KMS-11 (cell line): ENCODE measurements around the gene KRTAP21-3.

Source experiments
- H2AFZ ChIP-seq: fragments of 200-600 bp; sonication (generic); 2 replicates; pipeline ENCODE4 v1.6.1; 2016; ENCODE audit warnings: antibody characterized with exemption, mixed run types, low read depth
- H3K27ac ChIP-seq: fragments of 200-600 bp; sonication (generic); 2 replicates; pipeline ENCODE4 v1.6.1; 2016; ENCODE audit warnings: mild to moderate bottlenecking, mixed run types
- H3K27me3 ChIP-seq: fragments of 200-600 bp; sonication (generic); 2 replicates; pipeline ENCODE4 v1.6.1; 2017; ENCODE audit warnings: mild to moderate bottlenecking, low read depth, mixed run types, moderate library complexity; ENCODE audit not compliant: insufficient read depth
- H3K36me3 ChIP-seq: fragments of 200-600 bp; sonication (generic); 2 replicates; pipeline ENCODE4 v1.6.1; 2017; ENCODE audit warnings: mild to moderate bottlenecking, mixed run types; ENCODE audit not compliant: insufficient read depth
- H3K4me1 ChIP-seq: fragments of 200-600 bp; sonication (generic); 2 replicates; pipeline ENCODE4 v1.6.1; 2016; ENCODE audit warnings: mild to moderate bottlenecking, low read depth, mixed run types; ENCODE audit not compliant: poor library complexity, severe bottlenecking
- H3K4me2 ChIP-seq: fragments of 200-600 bp; sonication (generic); 2 replicates; pipeline ENCODE4 v1.7.0; 2016; ENCODE audit warnings: mild to moderate bottlenecking, mixed run types
- H3K4me3 ChIP-seq: fragments of 200-600 bp; sonication (generic); IDR thresholded peaks from 2 replicates; pipeline ENCODE4 v1.6.1; 2017; ENCODE audit warnings: low read depth, low read length, mixed read lengths; ENCODE audit not compliant: insufficient read depth
- H3K79me2 ChIP-seq: fragments of 200-600 bp; sonication (generic); 2 replicates; pipeline ENCODE4 v1.6.1; 2016; ENCODE audit warnings: low read depth, mixed run types; ENCODE audit not compliant: insufficient read depth
- H3K9ac ChIP-seq: fragments of 200-600 bp; sonication (generic); 2 replicates; pipeline ENCODE4 v1.6.1; 2016; ENCODE audit warnings: mild to moderate bottlenecking, mixed run types
- H4K20me1 ChIP-seq: fragments of 200-600 bp; sonication (generic); 2 replicates; pipeline ENCODE4 v1.6.1; 2016; ENCODE audit warnings: mild to moderate bottlenecking, mixed run types; ENCODE audit not compliant: insufficient read depth
- CTCF ChIP-seq: fragments of 200-600 bp; sonication (generic); conservative IDR thresholded peaks from 2 replicates; pipeline ENCODE4 v1.6.1; 2017; ENCODE audit warnings: low read depth, mild to moderate bottlenecking, antibody characterized with exemption, low read length, moderate library complexity, mixed read lengths

The KRTAP21-3 gene

GRCh38 chr21:30680586-30680985 is 38.0 kb downstream of the KRTAP21-3 start:
- H2AFZ ChIP-seq: no peak overlapping the region
- no peak for TF ChIP-seq CTCF

GRCh38 chr21:30676737-30677136 is 41.8 kb downstream of the KRTAP21-3 start:
- no peaks in the 10 kb centered on the region for H4K20me1 ChIP-seq
- no peak for TF ChIP-seq CTCF
- no peaks in the 10 kb centered on the region for H3K27me3 ChIP-seq
- no peaks in the 10 kb centered on the region for H3K79me2 ChIP-seq
- H3K27ac ChIP-seq: no peak overlapping the region
- no peak overlapping the region for H3K9ac ChIP-seq
- no peak overlapping the region for H3K4me2 ChIP-seq
- H2AFZ ChIP-seq: no peak overlapping the region
- H3K36me3 ChIP-seq: no peaks in the 10 kb centered on the region
- H3K4me3 ChIP-seq: no peak overlapping the region
- no peaks in the 10 kb centered on the region for H3K4me1 ChIP-seq

More at GRCh38 chr21:30680586-30680985, 38.0 kb downstream of the KRTAP21-3 start:
- no peaks in the 10 kb centered on the region for H4K20me1 ChIP-seq
- no peak overlapping the region for H3K4me3 ChIP-seq
- no peaks in the 10 kb centered on the region for H3K79me2 ChIP-seq
- H3K27me3 ChIP-seq: no peaks in the 10 kb centered on the region
- H3K9ac ChIP-seq: no peak overlapping the region
- H3K36me3 ChIP-seq: no peaks in the 10 kb centered on the region
- H3K4me2 ChIP-seq: no peak overlapping the region
- H3K27ac ChIP-seq: no peak overlapping the region
- H3K4me1 ChIP-seq: no peaks in the 10 kb centered on the region

GRCh38 chr21:30674312-30674711 is 44.3 kb downstream of the KRTAP21-3 start:
- Histone ChIP-seq H3K9ac (no peak overlapping the region), H3K4me2 (no peak overlapping the region), H3K27me3 (no peaks in the 10 kb centered on the region), H3K4me1 (no peaks in the 10 kb centered on the region), H3K79me2 (no peaks in the 10 kb centered on the region), H3K27ac (no peak overlapping the region), H2AFZ (no peak overlapping the region), H4K20me1 (no peaks in the 10 kb centered on the region), H3K36me3 (no peaks in the 10 kb centered on the region), H3K4me3 (no peak overlapping the region)
- TF ChIP-seq CTCF: no peak

DNA sequence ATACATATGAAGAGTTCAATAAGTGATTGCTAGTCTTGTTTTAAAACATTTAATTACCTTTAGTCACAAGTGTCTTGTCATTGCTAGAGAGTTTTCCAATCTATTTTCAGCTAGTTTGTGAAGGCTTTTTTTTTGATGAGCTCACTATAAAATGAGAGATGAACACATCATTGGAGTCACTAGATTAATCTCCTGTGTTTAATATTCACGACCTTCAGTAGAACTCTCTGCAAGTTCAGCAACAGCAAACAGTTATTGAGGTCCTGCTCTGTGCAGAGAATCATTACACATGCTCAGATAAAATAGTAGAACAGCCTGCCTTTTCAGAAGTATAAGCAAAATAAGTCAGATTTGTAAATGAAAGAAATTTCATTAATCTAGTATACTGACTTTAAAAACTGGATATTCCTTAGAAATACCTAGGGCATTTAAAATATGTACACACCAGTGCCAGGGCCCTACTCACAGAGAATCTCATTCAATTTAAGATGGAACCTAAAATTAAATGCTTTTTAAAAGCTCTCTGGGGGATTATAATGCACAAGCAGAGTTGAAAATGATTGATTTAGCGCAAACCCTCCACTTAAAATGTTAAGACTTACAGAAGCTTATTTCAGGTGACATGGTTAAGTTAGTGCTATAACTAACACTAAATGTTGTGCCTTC is 45.5 kb downstream of the KRTAP21-3 start:
- H3K4me2 ChIP-seq: no peak overlapping the region
- H4K20me1 ChIP-seq: no peaks in the 10 kb centered on the region
- H3K9ac ChIP-seq: no peak overlapping the region
- H3K4me3 ChIP-seq: no peak overlapping the region
- no peak overlapping the region for H3K27ac ChIP-seq
- H3K36me3 ChIP-seq: no peaks in the 10 kb centered on the region
- no peaks in the 10 kb centered on the region for H3K27me3 ChIP-seq
- H3K79me2 ChIP-seq: no peaks in the 10 kb centered on the region
- H2AFZ ChIP-seq: no peak overlapping the region
- no peaks in the 10 kb centered on the region for H3K4me1 ChIP-seq
- TF ChIP-seq CTCF: no peak
